DMS79 (cell line): Measurements from ENCODE around the gene FOXP4.
A peak's percentile ranks its signal among the peaks of the same experiment; 100 is the strongest.

ENCODE experiments used
- DNase-seq: peaks from one replicate; lab custom pipeline; 2025; lab: John Stamatoyannopoulos, UW

The FOXP4 gene

DNA sequence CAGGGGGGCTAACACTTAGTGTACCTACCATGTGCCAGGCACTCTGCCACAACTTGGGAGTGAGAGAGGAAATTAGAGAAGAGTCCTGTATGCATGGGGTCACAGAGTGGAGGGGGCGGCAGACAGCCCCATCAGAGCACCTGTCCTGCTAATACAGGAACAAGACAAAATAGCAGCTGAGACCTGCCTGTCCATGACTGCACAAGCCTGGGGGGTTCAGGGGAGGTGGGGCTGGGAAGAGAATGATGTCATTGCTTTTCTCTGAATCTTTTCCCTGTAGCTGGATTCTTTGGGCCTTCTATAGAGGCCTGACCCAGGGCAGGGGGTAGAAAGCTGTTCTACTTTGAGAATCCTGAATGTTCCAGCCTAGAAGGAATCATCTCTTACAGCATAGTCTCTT, 37.4 kb downstream of the FOXP4 start:
- DNase-seq, result no peak

DNA sequence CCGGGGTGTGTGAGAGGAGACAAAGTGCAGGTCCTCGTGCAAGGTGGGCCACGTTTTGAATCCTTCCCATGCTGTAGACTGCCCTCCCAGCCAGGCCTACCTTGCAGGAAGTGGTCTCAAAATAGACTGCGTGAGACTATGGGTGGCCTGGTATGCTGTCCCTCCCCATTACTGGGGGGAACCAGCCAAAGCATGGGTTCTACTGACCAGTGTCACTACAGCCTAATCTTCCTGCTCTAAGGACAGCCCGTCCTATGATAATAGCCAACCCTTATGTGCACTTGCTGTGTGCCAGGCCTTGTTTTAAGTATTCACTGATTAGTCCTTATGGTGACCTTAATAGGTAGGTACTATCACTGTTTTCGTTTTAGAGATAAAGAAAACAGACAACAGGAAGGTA, 38.0 kb downstream of the FOXP4 start:
- DNase-seq, result no peak

DNA sequence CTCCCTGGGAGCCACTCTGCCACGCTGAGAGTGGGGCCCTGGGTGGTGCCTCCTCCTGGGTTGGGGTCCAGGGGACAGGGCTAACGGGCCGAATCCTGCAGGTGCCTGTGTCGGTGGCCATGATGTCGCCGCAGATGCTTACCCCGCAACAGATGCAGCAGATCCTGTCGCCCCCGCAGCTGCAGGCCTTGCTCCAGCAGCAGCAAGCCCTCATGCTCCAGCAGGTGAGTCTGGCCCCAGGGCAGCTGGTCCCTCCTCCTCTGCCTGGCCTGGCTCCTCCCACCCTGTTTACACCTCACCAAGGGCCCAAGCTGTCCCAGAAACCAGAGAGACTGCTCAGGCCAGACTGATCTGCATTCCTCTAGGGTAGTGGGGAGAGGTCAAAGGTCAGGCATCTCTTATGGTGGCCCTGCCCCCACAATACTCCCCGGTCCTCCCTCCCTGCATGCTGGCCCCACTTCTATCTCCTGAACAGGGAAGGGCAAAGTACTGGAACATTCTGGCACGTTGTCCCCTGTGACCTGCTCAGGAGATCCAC, 38.6 kb downstream of the FOXP4 start:
- no peak for DNase-seq

DNA sequence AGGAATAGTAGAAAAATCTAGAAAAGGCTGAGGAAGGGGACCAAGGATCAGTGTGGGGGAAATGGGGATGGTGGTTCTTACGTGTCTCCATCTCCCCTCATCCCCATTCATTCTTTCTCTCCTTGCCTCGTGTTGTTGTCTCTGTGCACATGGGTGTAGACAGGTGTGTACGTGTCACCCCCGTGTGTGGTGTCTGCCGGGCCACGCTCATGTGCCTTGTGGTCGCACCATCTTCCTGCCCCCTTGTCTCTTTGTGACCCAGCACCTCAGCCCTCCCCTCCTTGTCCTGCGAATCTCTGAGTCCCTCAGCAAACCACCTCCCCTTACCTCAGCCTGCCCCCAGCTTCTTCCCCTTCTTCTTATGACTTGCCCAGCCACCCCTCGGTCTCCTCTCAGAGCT, 39.4 kb downstream of the FOXP4 start:
- no peak for DNase-seq

DNA sequence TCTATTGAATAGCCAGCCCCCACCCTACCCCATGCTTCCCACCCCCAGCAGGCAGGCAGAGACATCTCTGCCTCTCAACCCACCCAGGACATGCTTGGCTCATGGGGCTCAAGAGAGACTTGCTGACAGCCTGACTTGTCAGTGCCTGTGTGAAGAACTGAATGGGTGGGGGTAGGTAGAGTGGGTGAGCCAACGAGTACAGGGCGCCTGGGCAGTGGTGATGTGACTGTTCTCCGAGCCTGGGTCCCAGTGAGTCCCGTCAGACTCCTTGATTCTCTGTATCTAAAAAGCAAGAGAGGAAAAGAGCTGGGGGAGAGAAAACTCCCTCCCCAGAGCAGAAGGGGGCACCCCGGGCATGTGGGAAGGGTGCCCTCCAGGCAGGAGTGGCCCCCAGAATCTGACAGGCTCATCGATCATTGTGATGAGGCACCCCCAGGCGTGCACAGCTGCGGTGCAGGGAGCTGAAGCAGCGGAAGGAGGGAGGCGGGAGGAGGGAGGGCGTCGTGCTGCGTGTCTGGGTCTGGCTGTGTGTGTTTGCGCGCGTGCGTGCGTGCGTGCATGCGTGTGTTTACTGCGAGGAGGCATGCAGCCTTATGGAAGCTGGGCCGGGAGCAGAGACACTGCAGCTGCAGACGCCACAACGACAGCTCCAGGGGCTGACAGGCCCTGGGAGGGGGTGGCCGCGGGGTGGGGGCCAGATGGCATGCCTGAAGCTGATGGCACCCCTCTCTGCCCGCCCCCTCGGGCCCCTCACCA, 40.2 kb downstream of the FOXP4 start:
- no peak for DNase-seq

DNA sequence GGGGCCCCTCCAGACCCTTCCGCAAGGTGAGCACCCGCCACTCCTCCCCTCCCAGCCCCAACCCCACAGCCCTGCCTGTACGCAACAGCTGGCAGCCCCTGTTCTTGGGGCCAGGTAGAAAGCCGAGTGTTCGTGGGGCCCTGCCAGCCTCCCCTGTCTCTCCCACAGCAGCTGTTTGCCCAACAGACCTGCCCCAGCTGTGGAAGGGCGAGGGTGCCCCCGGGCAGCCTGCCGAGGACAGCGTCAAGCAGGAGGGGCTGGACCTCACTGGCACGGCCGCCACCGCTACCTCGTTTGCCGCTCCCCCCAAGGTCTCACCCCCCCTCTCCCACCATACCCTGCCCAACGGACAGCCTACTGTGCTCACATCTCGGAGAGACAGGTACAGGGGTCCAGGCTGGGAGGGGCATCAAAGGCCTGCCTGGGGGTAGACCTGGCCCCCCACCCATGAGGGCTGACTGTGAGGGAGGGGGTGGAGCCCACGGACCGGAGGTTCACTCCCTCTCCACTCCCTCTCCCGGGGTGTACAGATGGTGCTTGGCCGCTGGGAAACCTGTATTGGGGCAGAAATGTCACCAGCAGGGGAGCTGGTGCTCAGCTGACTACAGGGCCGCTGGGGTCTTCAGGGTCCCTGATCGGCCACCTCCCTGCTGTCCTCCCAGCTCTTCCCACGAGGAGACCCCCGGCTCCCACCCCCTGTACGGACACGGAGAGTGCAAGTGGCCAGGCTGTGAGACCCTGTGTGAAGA, 41.1 kb downstream of the FOXP4 start:
- no peak for DNase-seq

DNA sequence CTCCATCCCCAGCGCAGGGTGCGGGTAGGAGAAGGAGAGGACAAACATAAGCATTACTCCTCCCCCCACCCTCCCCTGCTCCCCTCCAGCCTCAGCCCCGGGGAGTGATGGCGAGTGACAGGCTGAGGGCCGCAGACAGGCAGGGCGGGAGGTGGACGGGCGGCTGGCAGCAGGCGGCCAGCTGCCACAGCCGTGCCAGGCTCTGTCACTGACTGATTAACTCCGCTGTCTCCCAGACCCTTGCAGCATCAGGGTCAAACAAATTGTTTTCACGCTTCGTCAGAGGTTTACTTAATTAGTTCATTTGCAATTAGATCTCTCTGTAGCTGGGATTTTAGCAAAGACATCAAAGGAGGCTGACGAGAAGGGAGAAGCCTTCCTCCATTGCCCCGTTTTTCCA, 41.9 kb downstream of the FOXP4 start:
- DNase-seq, result no peak

DNA sequence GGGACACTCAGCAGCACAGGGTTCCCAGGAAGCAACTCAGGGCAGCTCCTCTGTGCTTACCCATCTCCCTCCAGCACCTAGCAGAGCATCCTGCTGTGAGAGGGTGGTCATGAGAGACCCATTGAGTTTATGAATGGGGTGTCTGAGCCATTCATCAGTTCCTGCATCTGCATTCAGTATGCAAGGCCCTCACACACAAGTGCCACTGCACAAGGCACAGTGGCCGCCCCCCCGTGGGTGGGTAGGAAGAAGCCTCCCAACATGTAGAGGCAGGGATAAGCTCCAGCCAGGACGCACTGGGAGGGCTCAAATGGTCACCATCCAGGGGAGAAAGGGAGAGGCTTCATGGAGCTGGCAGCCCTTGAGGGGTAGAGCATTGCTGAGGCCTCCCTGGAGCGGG, 43.0 kb downstream of the FOXP4 start:
- no peak for DNase-seq

DNA sequence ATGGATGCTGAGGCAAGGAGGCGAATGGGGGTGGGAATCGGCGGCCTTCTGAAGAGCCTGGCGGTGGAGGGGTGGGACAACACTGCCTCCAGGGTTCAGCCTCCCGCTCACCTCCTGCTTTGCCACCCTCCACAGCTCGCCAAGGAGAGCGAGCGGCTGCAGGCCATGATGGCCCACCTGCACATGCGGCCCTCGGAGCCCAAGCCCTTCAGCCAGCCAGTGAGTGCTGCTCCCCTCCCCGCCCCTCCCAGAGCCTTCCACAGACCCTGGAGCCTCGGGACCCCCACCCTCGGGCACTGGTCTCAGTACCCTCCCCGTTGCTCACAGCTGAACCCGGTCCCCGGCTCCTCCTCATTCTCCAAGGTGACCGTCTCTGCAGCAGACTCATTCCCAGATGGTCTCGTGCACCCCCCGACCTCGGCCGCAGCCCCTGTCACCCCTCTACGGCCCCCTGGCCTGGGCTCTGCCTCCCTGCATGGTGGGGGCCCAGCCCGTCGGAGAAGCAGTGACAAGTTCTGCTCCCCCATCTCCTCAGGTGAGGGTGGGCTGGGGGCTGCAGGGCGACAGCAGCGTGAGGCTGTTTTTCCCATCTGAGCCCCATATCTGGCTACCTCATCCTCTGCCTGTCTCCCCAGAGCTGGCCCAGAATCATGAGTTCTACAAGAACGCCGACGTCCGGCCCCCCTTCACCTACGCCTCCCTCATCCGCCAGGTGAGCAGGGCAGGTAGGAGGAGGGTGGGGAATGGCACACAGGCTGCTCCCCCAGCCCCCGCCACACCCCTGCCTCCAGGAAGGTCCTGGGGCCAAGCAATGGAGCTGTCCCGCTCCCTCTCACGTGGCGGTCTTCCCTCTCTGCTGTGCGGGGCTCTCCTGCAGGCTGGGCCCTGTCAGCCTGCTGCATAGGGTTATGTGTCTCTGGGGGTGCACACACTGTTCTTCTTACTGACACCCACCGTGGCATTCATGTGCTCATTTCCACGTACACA, 43.7 kb downstream of the FOXP4 start:
- DNase-seq, result no peak

DNA sequence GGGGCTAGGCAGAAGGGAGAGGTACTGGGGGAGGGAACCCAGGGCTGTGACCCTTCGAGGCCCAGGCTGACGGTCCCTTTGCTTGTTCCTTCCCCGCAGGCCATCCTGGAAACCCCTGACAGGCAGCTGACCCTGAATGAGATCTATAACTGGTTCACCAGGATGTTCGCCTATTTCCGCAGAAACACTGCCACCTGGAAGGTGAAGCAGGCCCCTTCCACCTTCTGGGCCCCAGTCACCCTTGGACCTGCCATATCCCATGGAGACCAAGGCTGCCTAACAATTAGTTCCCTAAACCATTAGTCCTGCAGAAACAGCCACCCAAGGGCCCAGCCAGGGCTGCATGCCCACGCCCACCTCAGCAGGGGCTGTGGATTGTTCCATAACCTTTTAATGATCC, 44.9 kb downstream of the FOXP4 start:
- DNase-seq, result no peak

DNA sequence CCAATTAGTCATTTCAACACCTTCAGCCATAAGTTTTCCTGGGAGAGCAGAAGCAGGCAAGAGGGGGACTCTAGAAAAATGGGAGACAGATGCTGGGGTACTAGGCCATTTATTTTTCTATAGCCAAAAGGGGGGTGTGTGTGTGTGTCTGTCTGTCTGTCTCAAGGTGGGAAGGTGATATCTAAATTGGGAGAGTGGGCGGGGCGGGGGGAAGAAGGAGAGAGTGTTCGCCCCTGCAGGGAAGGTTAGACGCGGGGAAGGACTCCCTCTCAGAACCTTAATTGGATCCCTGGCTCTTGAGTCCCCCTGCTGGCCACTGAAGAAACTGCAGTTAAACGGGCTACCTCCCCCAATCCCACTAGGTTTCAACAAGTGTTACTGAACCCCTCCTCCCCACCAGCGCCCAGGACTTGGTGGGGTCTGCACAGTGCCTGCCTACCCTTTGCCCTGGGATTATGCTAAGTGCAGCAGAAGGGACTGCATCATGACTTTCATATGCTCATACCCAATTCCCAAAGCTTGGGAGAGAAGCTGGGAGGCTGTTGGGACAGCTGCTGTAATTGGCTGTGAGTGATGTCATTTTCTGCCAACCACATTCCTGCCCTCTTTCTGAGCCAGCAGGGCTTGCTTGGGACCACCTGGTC, 45.8 kb downstream of the FOXP4 start:
- DNase-seq, result peak; percentile 19

DNA sequence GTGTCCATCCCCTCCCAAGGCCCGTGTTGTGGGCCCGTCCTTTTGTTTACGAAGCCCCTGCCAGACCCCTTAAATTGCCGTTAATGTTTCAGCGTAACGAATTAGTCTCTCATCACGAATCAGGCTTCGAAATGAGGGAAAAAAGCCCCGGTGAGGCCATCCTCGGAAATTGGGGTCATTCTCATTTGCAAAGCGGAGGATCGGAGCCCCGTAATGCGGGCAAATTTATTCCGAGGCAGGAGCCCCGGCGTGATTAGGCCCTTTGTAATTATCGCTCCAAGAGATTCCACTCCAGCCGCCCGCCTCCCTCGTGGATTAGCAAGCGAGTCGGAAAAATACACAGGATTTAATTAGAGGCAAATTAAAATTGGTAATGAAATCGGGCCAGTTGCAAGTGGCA, 47.2 kb downstream of the FOXP4 start:
- DNase-seq, result no peak

DNA sequence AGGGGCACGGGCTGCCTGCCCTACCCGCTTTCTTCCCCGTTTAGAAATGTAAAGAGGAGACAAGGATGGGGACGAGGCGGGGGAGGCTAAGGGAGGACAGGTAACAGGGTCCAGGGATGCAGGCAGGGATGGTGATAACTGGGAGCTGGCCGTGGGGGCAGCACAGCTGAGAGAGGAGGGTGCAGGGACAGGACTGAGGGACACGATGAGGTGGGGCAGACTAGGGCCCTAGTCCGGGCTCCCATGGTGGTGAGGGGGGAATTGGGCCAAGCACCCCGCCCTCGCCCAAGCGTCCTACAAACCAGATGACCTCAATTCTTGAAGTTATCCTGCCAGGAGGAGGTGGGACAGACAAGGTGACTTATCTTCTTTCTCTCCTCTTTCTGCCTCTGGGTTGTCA, 47.7 kb downstream of the FOXP4 start:
- DNase-seq, result no peak

DNA sequence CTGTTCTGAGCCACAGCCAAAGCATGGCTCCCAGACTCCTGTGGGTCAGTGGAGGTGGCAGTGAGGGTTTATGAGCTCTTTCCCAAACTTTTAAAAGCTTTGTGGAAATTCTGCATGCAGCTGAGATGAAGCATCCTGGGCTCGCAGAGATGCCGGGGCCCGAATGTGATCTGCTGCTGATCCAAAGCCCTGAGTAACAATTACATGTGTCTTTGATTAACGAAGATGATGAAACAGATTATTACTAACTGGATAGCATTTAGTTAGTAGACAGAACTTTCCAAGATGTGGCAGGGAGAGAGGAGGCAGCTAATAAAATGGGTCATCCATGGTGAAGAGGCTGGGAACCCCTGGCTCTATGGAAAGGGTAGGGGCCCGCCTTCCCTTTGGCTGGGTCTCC, 48.1 kb downstream of the FOXP4 start:
- no peak for DNase-seq

DNA sequence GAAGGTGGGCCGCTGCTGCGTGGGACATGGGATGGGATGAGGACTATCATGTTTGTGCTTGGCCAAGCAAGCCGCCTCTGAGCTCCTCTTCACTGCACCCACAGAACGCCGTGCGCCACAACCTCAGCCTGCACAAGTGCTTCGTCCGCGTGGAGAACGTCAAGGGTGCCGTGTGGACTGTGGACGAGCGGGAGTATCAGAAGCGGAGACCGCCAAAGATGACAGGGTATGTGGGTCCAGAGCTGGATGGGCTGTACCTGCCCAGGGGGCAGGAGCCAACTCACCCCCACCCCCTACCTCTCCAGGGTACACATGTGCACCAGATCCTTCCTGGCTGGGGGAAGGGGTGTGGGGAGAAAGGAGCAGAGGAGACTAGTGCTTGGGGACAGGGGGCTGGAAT, 48.6 kb downstream of the FOXP4 start:
- no peak for DNase-seq

DNA sequence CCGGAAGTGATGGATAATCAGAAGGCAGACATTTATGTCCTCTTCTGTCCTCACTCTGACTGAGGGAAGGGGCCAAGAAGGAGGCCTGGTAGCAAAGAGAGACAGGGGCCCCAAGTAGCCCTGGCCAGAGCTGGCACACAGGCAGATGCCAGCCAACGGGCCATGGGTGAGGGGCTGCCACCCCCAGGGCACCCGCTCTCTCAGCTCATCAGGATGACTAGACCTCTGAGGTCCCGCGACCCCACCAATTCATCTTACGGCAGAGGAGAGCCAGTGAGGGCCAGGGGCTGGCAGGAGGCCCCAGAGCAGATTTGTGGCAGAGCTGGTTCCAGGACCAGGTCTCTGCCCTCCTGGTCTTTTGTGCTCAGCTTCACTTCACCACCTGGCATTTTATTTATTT, 49.0 kb downstream of the FOXP4 start:
- no peak for DNase-seq

DNA sequence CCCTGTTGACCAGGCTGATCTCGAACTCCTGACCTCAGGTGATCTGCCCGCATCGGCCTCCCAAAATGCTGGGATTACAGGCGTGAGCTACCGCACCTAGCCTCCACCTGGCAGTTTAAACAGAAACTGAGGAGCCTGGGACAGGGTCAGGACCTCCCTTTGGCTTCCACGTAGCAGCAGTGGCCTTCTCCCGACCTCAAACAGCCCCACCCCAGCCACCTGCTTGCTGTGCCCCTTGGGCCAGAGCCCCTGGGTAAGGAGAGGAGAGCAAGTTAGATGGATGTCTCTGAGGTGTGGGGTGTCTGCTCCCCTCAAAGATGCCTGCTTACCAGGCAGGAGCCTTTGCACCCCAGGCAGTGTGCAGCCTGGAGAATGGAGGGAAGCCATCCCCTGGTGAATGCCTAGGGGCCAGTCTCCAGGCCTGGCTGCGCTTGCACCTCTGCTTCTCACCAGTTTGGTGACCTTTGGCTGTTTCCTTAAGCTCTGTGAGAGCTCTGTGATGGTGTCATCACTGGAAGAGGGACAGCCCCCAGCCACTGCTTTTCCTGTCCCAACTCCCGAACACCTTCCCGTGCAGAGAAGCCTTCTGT, 50.0 kb downstream of the FOXP4 start:
- no peak for DNase-seq

DNA sequence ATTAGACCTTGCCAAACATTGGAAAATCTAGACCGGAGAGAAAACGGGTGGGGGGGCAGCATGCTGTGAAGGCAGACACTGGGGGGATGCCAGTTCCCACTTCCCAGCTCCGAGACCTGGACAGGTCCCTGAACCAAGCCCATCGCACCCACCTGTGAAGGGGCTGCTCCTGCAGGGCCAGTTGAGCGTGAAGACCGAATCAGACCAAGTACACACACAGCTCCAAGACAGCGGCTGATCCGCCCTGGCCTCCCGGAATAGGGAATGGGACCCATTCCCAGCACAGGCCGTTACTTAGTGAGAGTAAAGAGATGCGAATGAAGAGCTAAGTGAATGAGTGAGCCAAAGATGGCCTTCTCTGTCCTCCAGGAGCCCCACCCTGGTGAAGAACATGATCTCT, 50.6 kb downstream of the FOXP4 start:
- no peak for DNase-seq

DNA sequence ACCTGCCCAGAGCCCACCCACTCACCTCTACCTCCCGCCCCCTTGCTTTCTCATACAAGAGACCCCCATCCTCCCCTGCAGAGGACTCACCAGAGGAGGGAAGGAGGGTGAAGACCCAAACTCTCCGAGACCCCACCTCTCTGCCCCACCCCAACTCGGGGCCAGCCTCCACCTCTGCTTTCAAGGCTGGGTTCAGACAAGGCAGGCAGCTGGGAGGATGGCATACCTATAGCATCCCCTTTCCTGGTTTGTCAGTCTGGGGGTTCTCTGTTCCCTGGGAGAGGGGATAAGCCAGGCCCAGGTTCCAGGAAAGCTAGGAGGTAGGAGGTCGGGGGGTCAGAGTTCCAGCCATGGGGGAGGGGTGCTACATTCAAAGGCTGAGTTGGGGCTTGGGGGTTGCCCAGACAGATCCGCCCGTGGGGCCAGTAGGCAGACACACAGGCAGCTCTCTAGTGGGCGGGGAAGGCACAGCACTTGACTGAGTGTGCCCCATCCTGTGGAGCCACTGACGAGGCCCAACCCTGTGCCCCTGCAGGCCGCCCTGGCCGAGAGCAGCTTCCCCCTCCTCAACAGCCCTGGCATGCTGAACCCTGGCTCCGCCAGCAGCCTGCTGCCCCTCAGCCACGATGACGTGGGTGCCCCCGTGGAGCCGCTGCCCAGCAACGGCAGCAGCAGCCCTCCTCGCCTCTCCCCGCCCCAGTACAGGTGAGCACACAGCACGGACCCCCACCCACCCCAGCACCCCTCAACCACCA, 51.2 kb downstream of the FOXP4 start:
- no peak for DNase-seq

DNA sequence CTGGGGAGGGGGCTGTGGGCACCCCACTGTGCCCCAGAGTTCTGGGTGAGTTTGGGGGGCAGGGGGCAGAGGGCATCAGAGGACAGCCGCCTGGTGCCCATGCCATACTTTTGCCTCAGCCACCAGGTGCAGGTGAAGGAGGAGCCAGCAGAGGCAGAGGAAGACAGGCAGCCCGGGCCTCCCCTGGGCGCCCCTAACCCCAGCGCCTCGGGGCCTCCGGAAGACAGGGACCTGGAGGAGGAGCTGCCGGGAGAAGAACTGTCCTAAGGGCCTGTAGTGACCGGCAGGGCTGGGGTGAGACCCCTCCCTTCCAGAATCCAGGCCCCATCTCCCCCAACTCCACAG, 52.5 kb downstream of the FOXP4 start:
- DNase-seq, result no peak
